ENCODE results near the gene DDIT4.
A peak's percentile ranks its signal among the peaks of the same experiment; 100 is the strongest.

The DDIT4 gene

DNA sequence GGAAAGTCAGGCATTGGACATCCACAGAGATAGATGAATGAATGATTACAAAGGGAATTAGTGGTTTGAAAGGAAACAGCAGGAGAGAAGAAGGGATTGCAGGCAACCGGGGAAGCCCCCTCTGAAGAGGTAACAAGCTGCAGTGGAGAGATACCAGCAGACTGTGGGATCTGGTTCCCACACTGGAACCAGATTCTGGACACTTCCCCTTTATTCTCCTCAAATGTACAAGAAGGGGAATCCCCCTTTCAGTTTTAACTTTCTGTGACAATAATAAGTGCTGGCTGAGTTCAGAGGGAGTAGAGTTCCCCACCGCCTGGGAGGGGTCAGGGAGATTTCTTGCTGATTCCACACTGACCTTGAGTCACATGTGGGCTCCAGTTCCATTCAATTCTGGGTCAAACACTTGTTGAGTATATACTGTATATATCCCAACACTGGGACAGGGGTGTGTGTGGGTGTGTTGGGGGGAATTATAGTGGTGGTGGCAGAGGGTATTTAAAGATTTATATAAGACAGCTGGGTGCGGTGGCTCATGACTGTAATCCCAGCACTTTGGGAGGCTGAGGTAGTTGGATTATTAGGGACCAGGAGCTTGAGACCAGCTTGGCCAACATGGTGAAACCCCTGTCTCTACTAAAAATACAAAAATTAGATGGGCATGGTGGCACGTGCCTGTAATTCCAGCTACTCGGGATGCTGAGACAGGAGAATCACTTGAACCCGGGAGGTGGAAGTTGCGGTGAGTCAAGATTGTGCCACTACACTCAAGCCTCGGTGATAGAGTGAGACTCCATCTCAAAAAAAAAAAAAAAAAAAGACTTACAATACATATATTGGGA, 16.5 kb upstream of the DDIT4 start:
- Histone ChIP-seq H3K4me1 (ENCODE audit: insufficient read depth, low read length) (peaks cover 36% of the 10 kb centered on the region), H3K36me3 (ENCODE audit: insufficient read depth, low read length) (no peaks in the 10 kb centered on the region), H3K9ac (ENCODE audit: low read depth, low read length) (no peak overlapping the region), H3K9me3 (ENCODE audit: control insufficient read depth, insufficient read depth, low read length) (no peaks in the 10 kb centered on the region)

DNA sequence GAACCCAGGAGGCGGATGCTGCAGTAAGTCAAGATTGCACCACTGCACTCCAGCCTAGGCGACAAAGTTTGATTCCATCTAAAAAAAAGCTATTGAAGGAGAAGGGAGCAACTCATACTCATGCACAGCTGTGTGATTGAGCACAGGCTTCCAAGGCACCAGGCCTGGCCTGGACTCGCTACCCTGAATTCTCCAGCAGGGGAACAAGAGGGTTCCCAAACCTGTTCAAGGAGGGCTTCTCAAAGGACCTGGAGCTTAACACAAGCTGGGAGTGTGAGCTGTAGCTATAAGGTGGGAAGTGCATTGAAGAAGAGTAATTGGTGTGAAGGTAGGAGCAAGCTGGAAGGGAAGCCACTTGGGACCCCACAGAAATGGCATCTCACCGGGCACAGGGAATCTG, 15.1 kb upstream of the DDIT4 start:
- no peaks in the 10 kb centered on the region for H3K36me3 ChIP-seq (ENCODE audit: insufficient read depth, low read length)
- H3K9ac ChIP-seq (ENCODE audit: low read depth, low read length), result no peak overlapping the region
- H3K9me3 ChIP-seq (ENCODE audit: control insufficient read depth, insufficient read depth, low read length), result no peaks in the 10 kb centered on the region
- H3K4me1 ChIP-seq (ENCODE audit: insufficient read depth, low read length), result peaks cover 39% of the 10 kb centered on the region

DNA sequence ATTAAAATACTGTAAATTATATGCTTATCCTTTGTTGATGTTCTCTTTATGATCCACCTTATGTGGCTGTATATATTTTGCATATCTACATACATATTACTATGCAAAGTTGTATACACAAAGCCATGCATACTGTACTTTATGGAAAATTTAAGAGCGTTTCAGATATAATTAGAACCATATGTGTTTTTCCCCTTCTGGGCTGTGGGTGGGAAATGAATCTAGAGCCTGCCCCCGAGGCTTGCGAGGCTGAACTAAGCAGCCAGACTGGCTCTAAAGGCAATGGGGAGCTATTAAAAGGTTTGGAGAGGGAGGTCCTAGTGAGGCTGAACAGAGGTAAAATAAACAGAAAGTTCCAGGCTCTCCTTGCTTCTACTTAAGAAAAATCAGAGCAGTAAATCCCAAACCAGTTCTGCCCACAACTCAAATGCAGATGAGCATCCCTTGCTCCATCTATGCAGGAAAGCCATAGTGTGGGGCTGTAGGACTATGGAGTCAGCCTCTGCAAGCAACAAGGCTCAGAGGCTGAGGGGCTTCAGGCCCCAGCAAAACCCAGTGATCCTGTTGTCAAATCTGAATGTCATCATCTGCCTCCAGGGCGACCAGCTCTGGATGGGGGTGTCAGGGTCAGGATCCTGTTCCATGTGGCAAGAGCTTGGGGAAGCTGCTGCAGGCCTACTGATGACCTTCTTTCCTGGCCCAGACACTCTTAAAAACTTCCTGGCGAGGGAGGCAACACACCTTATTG, 14.1 kb upstream of the DDIT4 start:
- Histone ChIP-seq H3K9ac (ENCODE audit: low read depth, low read length) (peak overlapping the region; percentile 41; the same call in 1 of the 2 replicates), H3K9me3 (ENCODE audit: control insufficient read depth, insufficient read depth, low read length) (no peaks in the 10 kb centered on the region), H3K36me3 (ENCODE audit: insufficient read depth, low read length) (no peaks in the 10 kb centered on the region), H3K4me1 (ENCODE audit: insufficient read depth, low read length) (peaks cover 44% of the 10 kb centered on the region)

DNA sequence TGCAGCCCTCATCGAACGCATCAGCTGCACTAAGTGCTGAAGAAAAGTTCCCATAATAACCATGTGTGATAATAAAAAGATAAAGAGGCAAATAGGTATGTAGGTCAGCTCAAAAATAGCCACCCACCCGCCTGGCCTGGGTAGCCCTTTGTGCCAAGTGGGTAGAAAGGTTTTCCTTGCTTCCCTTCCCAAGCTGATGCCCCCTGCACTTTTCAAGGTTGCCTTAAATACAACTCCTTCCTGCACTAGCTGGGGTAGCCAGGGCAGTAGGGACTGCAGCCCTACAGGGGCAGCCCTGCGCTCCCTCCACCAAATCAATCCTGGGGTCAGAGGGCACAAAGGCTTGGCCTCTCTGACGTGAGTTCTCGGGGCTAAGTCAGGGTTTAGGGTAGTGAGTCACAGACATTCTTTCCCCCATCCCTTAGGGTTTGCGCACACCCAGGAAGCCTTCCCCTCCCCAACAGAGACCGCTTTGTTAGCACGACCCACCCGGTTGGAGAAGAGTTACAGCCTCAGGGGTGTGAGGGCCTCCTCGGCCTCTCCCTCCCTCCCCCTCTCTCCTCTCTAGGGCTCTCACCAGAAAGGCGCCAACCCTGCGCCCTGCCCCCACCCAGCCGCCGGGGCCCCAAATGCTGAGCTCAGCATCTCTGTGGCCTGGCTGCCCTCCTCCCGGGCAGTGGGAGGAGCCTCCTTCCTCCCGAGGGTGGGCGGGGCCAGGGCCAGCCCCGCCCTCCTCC, 13.3 kb upstream of the DDIT4 start:
- H3K4me1 ChIP-seq (ENCODE audit: insufficient read depth, low read length), result peaks cover 41% of the 10 kb centered on the region
- no peaks in the 10 kb centered on the region for H3K36me3 ChIP-seq (ENCODE audit: insufficient read depth, low read length)
- peak overlapping the region; percentile 41 for H3K9ac ChIP-seq (ENCODE audit: low read depth, low read length)
- H3K9me3 ChIP-seq (ENCODE audit: control insufficient read depth, insufficient read depth, low read length), result no peaks in the 10 kb centered on the region

DNA sequence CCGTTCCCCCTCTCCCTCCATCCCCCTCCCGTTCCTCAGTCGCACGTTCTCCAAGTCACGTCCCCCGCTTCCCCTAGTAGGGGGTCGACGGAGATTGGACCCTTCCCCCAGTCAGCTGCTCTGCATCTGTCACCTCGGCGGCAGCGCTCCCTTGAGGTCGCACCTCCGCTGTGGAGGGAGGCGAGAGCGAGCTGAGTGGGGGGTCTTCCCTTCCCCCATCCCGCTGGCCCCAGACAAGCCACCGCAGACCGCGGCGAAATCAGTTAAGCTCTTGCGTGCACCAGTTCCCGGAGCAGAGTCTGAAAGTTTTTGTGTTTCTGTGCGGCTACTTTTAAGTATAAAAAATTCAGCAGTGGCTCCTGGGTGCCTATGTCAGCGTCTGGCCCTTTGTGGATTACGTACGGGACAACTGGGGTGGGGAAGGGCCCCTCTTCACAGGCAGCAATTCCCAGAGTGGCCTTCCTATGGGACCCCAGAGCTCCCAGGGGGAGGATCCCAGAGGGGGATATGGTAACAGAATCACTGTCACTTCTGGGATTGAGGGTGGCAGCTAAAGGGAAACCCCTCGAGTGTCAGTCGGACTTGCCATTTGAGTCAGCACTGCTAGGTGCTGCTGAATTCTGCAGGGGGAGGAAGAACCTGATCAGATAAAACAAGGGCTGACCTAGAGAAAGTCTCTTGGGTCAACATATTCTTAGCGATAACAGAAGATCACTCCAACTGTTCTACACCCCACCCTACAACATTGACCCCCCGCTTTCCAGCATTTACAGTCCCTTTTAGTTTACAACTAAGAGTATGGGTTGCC, 12.5 kb upstream of the DDIT4 start:
- peak overlapping the region; percentile 70 for H3K9ac ChIP-seq (ENCODE audit: low read depth, low read length)
- H3K36me3 ChIP-seq (ENCODE audit: insufficient read depth, low read length), result no peaks in the 10 kb centered on the region
- H3K4me1 ChIP-seq (ENCODE audit: insufficient read depth, low read length), result peaks cover 46% of the 10 kb centered on the region
- no peaks in the 10 kb centered on the region for H3K9me3 ChIP-seq (ENCODE audit: control insufficient read depth, insufficient read depth, low read length)

DNA sequence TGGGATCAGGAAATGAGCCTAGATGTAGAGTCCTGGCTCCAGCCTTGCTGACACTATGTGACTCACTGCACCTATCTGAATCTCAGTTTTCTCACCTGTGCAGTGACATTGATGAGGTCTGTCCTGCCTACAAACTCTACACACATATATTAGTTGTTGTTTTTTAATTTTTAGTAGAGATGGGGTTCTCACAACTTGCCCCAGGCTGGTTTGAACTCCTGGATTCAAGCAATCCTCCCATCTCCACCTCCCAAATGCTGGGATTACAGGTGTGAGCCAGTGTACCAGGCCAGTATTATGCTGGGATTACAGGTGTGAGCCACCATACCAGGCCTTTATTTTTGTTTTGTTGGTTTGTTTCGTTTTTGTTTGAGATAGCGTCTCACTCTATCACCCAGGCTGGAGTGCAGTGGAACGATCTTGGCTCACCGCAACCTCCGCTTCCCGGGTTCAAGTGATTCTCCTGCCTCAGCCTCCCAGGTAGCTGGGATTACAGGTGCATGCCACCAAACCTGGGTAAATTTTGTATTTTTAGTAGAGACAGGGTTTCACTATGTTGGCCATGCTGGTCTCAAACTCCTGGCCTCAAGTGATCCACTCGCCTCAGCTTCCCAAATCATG, 11.8 kb upstream of the DDIT4 start:
- H3K9me3 ChIP-seq (ENCODE audit: control insufficient read depth, insufficient read depth, low read length), result no peaks in the 10 kb centered on the region
- H3K36me3 ChIP-seq (ENCODE audit: insufficient read depth, low read length), result no peaks in the 10 kb centered on the region
- H3K9ac ChIP-seq (ENCODE audit: low read depth, low read length), result peak overlapping the region; percentile 70
- H3K4me1 ChIP-seq (ENCODE audit: insufficient read depth, low read length), result peaks cover 46% of the 10 kb centered on the region

DNA sequence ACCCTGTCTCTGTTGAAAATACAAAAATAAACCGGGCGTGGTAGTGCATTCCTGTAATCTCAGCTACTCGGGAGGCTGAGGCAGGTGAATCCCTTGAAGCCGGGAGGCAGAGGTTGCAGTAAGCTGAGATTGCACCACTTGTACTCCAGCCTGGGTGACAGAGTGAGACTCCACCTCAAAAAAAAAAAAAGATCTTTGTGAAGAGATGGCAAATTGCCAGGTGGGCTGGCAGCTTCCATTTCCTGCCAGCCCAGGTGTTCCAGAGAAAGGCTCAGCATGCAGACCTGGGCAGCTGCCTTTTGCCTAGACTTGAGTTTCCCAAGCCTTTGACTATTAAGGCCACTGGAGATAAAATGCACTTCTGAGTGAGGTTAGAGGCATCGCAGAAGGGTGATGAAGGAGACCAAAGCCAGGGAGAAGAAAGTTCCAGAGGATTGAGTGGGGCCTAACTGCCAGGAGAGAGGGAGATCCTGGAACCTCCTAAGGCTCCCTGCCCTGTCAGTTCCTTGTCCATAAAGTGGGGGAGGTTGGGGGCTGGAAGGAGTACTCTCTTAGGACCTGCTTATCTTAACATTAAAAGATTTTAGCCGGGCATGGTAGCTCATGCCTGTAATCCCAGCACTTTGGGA, 10.0 kb upstream of the DDIT4 start:
- H3K36me3 ChIP-seq (ENCODE audit: insufficient read depth, low read length), result no peaks in the 10 kb centered on the region
- no peaks in the 10 kb centered on the region for H3K9me3 ChIP-seq (ENCODE audit: control insufficient read depth, insufficient read depth, low read length)
- no peak overlapping the region for H3K9ac ChIP-seq (ENCODE audit: low read depth, low read length)
- peaks cover 52% of the 10 kb centered on the region for H3K4me1 ChIP-seq (ENCODE audit: insufficient read depth, low read length)

DNA sequence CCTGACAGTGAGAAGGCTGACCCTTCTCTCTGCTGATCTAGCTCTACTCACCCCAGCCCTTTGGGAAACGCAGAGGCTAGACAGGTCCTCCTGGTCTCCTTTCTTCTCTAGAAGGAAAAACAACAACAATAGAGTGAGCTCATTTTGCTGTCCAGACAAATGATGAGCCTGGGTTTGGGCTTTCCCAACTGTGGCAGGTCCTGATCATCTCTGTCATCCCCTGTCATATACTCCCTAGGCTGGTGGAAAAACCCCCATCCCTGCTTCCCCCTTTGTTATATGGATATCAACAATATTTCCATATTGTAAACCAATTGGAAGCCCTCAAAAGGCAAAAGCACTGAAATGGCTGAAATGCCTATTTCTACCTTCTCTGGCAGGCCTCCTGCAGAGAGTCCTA, 9.2 kb upstream of the DDIT4 start:
- Histone ChIP-seq H3K4me1 (ENCODE audit: insufficient read depth, low read length) (peaks cover 44% of the 10 kb centered on the region), H3K36me3 (ENCODE audit: insufficient read depth, low read length) (no peaks in the 10 kb centered on the region), H3K9me3 (ENCODE audit: control insufficient read depth, insufficient read depth, low read length) (no peaks in the 10 kb centered on the region), H3K9ac (ENCODE audit: low read depth, low read length) (no peak overlapping the region)

DNA sequence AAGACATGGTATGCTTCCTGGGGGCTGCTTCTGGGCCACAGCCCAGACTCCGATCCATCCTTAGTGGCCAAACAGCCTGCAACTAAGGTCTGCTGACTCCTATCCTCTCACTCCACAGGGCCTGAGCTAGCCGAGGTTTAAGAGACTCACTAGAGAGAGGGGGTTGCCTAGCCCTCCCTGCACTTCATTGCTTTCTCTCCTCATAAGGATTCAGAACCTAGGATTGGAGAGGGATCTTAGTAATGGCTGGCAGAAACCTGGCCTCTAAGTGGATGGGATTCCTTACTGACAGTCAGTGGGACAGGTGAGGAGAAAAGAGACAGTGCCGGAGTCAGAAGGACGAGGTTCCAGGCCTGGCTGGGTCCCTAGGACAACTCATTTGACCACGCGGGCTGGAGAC, 8.2 kb upstream of the DDIT4 start:
- Histone ChIP-seq H3K9me3 (ENCODE audit: control insufficient read depth, insufficient read depth, low read length) (no peaks in the 10 kb centered on the region), H3K36me3 (ENCODE audit: insufficient read depth, low read length) (no peaks in the 10 kb centered on the region), H3K9ac (ENCODE audit: low read depth, low read length) (no peak overlapping the region), H3K4me1 (ENCODE audit: insufficient read depth, low read length) (peaks cover 35% of the 10 kb centered on the region)

DNA sequence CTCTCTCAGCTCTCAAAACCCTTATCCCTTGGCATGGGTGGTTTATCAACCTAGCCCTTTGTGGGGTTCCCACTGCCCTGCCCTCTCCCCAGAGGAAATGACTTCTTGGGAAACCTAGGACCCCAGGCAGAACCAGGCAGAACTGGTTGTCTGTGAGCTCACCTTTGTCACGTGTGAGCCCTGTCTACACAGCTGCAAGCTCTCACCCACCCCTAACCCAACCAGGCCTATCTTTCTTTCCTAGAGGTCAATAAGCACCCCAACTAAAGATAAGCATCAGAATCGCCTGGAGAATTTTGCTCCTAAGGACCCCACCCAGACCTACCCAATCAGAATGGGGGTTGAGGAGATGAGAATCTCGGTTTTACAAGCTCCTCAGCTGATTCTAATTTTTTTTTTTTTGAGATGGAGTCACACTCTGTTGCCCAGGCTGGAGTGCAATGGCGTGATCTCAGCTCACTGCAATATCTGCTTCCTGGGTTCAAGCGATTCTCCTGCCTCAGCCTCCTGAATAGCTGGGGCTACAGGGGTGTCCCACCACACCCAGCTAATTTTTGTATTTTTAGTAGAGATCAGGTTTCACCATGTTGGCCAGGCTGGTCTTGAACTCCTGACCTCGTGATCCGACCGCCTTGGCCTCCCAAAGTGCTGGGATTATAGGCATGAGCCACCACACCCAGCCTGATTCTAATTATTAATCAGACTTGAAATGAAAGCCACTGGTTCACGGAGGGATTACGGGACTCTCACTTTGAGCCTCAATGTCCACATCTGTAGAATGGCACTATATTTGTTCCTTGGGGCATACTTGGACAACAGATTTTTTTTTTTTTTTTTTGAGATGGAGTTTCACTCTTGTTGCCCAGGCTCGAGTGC, 7.5 kb upstream of the DDIT4 start:
- H3K9ac ChIP-seq (ENCODE audit: low read depth, low read length), result no peak overlapping the region
- H3K36me3 ChIP-seq (ENCODE audit: insufficient read depth, low read length), result no peaks in the 10 kb centered on the region
- H3K4me1 ChIP-seq (ENCODE audit: insufficient read depth, low read length), result peaks cover 38% of the 10 kb centered on the region
- H3K9me3 ChIP-seq (ENCODE audit: control insufficient read depth, insufficient read depth, low read length), result no peaks in the 10 kb centered on the region

DNA sequence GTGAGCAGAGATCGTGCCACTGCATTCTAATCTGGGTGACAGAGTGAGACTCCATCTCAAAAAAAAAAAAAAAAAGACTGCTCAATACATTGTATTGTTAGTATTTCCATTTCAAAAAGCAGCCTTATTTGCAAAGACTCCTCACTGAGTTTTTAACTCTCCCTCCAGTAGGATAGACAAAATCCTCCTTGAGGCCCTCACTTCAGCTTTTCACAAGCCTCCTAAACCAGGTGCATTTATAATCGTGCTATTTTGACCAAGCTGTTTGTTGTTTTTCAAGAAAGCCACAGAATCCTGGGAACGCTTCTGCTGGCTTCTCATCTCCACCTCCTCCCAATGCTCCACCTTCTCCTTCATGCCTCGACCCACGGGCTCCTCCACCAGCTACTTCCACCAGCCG, 6.3 kb upstream of the DDIT4 start:
- Histone ChIP-seq H3K9me3 (ENCODE audit: control insufficient read depth, insufficient read depth, low read length) (no peaks in the 10 kb centered on the region), H3K9ac (ENCODE audit: low read depth, low read length) (peak overlapping the region; percentile 23), H3K4me1 (ENCODE audit: insufficient read depth, low read length) (peaks cover 38% of the 10 kb centered on the region), H3K36me3 (ENCODE audit: insufficient read depth, low read length) (no peaks in the 10 kb centered on the region)

DNA sequence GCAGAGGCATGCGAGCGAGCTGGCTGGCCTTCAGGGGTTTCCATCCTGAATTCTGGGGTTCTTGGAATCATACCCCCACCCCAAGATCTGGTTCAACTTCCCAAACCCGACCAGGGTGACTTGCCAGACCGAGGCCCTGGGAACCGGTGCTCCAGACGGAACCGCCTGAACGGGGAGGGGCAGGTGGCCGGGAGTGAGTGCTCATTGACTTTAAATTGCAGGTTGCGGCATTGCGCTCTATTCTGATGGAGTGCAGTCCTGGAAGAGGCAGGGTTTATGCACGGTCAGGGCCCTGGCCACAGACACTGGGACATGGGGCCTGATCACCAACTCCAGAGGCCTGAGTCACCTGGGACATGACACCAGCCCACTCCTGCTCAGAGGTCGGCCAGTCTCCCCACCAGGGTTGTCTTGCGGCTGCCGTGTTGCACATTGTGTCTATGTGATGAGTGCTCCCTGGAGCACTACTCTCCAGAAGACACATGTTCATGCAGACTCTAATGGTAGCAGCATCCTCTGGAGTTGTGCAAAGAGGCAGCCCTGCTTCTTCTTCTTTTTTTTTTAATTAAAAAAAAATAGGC, 5.8 kb upstream of the DDIT4 start:
- H3K9ac ChIP-seq (ENCODE audit: low read depth, low read length), result peak overlapping the region; percentile 23

More for the DNA sequence above, 5.8 kb upstream of the DDIT4 start:
- Histone ChIP-seq H3K9me3 (ENCODE audit: control insufficient read depth, insufficient read depth, low read length) (no peaks in the 10 kb centered on the region), H3K36me3 (ENCODE audit: insufficient read depth, low read length) (no peaks in the 10 kb centered on the region), H3K4me1 (ENCODE audit: insufficient read depth, low read length) (peaks cover 39% of the 10 kb centered on the region)

Measured in ES-I3 (cell line).